Daoy (cell line): Measurements from ENCODE around the gene PRODH2. TPM values are rescaled to one million over a fixed set of nuclear protein-coding genes. Genes with fewer than 3 reads are reported as not detected.

Source experiments
- DNase-seq: peaks from one replicate; pipeline ENCODE4 v3.0.0-alpha.2; 2015; ENCODE audit warnings: low read depth
- total RNA-seq: library from RNA; depleted of rRNA; stranded (reverse); fragments of >200 nt; shearing (Covaris generic); gene quantifications from 2 replicates; pipeline ENCODE4 v1.2.3, GENCODE V29; 2014; rRNA removed

PRODH2 gene, protein sequence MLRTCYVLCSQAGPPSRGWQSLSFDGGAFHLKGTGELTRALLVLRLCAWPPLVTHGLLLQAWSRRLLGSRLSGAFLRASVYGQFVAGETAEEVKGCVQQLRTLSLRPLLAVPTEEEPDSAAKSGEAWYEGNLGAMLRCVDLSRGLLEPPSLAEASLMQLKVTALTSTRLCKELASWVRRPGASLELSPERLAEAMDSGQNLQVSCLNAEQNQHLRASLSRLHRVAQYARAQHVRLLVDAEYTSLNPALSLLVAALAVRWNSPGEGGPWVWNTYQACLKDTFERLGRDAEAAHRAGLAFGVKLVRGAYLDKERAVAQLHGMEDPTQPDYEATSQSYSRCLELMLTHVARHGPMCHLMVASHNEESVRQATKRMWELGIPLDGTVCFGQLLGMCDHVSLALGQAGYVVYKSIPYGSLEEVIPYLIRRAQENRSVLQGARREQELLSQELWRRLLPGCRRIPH
- total RNA-seq = not detected in 2 replicates

DNA sequence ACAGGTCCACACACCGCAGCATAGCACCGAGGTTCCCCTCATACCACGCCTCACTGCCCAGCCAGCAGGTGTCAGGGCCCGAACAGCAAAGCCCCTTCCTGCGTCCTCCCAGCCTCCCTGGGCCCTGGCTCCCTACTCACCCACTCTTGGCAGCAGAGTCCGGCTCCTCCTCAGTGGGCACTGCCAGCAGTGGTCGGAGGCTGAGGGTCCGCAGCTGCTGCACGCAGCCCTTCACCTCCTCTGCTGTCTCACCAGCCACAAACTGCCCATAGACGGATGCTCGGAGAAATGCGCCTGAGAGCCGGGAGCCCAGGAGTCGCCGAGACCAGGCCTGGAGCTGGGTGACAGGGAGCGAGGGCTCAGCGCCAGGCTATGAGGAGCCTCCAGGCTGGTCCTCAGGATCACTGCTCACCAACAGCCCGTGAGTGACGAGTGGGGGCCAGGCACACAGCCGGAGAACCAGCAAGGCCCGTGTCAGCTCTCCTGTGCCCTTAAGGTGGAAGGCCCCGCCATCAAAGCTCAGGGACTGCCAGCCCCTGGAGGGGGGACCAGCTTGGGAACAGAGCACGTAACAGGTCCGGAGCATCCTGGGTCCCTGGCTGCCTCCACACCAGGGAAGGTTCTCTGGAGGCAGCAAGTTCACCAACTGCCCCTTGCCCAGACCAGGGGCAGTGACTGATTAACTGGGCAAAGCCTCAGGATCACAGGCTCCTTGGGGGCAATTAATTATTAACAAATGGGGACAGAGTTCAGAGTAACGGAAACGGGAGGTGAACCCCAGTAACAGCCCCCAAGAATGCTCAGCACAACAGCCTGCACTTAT, at the start of gene PRODH2:
Gene PRODH2 (minus strand): TSS at position 626 of the 823 bp plus-strand sequence. CDS start 40 bp downstream, at position 586.
- DNase-seq = no peak

DNA sequence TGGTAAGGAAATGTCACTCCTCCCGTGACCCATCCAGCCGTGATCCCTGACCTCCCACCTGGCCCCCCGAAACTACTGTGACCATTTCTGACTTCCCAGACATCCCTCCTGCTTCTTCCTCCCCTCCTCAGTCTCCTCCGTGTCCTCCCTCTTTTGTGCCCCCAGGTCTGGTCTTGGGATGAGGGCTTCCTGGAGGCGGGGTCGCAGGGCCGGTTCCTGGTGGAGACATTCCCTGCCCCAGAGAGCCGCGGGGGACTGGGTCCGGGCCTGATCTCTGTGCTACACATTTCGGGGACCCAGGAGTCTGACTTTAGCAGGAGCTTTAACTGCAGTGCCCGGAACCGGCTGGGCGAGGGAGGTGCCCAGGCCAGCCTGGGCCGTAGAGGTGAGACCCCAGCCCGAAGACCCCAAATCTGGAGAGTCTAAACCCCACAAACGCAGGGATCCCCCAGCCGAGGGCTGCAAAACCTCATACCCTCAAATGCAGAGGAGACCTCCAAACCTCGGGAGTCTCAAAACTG, 49.1 kb upstream of the PRODH2 start:
- DNase-seq = no peak

DNA sequence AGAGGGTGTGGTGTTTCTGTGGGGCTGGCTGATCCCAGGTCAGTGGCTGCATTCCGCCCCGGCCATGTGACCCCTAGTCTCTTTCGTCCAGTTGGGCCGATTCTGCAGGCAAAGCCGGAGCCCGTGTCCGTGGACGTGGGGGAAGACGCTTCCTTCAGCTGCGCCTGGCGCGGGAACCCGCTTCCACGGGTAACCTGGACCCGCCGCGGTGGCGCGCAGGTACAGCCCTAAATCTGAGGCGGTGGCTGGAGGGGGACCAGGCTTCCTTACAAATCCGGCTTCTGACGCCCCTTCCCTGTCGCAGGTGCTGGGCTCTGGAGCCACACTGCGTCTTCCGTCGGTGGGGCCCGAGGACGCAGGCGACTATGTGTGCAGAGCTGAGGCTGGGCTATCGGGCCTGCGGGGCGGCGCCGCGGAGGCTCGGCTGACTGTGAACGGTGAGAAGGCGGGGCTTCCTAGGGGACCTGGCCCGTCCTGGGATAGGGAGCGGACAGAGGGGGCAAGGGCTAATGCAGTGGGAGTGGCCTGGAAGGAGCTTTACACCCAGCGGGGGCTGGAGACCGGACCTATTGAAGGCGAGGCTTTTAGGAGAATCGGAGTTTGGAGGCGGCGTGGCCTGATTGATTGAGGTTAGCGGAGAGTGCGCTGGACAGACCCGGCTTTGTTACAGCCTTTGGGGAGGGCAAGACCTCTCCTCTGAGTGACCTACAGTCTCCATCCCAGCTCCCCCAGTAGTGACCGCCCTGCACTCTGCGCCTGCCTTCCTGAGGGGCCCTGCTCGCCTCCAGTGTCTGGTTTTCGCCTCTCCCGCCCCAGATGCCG, 48.4 kb upstream of the PRODH2 start:
- DNase-seq = no peak

DNA sequence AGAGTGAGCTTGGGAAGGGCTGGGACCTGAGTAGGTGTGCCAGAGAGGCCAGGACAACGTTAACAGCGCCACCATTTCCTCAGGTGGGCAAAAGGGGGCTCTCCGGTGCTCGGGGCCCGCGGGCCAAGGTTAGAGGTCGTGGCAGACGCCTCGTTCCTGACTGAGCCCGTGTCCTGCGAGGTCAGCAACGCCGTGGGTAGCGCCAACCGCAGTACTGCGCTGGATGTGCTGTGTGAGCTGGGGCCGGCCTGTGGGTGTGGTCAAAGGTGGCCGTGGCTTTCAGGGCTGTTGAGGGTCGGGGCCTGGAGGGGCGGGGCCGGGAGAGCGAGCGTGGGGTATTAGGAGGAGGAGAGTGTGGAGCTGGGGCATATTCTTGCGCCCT, 47.8 kb upstream of the PRODH2 start:
- no peak for DNase-seq

GRCh38 chr19:35859414-35859813, 46.8 kb upstream of the PRODH2 start:
- no peak for DNase-seq

DNA sequence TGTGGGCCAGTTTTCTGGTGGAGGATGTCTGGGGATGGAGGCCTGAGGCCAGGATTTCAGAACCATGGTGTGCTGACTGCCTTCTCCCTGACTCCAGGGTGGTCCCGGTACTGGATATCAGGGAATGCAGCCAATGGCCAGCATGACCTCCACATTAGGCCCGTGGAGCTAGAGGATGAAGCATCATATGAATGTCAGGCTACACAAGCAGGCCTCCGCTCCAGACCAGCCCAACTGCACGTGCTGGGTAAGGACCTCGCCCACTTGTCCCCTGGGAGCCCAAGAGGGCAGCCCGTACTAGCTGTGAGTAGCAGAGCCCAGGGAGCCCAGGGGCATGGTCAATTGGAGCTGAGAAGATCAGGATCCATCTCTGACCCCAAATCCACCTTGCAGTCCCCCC, 45.7 kb upstream of the PRODH2 start:
- no peak for DNase-seq

DNA sequence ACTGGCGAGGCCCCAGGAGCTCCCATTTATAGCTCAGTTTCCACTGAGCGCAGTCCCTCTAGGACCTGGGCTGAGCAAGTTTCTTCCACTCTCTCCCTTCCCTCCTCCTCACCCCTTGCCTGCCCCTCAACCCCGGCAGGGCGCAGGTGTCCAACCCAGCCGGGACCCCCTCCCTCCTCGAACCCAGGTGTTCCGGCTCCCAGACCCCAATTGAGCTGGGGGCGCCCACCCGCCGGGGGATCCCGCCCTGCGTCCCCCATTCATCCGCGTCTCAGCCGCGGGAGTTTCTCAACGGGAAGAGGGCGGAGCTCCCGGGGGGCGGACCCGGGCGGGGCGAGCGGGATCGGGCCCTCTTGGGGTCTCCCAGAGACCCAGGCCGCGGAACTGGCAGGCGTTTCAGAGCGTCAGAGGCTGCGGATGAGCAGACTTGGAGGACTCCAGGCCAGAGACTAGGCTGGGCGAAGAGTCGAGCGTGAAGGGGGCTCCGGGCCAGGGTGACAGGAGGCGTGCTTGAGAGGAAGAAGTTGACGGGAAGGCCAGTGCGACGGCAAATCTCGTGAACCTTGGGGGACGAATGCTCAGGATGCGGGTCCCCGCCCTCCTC, 44.0 kb upstream of the PRODH2 start, which contains the start of gene KIRREL2:
Gene KIRREL2 (plus strand): TSS at position 366 of the 604 bp plus-strand sequence. CDS start 209 bp downstream, at position 575.
- peak; percentile 38 for DNase-seq

GRCh38 chr19:35853038-35853756, 40.6 kb upstream of the PRODH2 start:
- DNase-seq = no peak

DNA sequence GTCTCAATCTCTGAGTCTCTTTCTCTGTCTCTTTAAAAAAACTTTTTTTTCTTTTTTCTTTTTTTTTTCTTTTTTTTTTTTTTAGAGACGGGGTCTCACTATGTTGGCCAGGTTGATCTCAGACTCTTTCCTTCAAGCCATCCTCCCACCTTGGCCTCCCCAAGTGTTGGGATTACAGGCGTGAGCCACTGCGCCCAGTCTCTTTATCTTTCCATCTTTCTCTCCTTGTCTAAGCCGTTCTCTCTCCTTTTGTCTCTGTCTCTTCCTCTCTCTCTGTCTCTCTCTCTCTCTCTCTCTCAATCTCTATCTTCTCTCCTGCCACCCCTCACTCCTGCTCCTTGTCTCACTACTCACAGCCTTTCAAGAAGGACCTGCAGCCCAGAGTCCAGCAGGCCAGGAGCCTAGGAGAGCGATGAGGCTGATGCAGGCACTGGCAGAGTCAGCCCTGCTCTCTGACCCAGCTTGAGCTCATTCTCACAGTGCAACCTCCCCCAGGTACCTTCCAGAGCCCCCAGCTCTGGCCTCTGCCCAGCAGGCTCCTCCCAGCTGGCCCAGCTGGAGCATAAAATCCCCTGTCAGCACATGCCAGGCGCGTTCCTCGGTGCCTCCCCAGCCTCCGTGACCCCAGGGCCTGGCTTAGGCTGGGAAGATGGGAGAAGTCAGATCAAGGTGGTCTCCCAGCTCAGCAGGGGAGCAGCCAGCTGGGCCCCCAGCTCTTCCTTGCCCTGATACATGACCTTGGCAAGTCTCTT, 39.6 kb upstream of the PRODH2 start, which contains the start of gene NPHS1:
Gene NPHS1 (minus strand): TSS at position 476 of the 752 bp plus-strand sequence. CDS start 667 bp downstream, outside the sequence.
- DNase-seq = no peak

GRCh38 chr19:35851213-35852028, 38.8 kb upstream of the PRODH2 start:
- DNase-seq = no peak

GRCh38 chr19:35848919-35849505, 36.4 kb upstream of the PRODH2 start:
- DNase-seq = no peak

DNA sequence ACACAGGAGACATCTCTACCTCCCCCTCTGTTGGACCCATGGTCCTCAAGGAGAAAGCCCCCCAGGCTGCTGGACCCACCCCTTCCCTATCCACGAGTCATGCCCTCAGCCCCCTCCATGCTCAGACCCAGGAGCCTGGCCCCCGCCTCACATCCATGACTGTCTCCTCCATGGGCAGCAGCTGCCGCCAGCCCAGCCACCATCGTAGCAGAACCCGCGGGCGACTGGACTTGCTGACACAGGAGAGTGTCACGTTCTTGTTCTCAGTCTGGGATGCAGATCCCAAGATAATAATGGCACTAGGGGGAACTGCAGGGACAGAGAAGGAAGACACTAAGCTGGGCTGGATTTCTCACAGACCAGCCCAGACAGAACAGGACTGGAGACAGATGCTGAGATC, 35.8 kb upstream of the PRODH2 start:
- no peak for DNase-seq

- no peak for DNase-seq
Measured at GRCh38 chr19:35847911-35848310, 35.3 kb upstream of the PRODH2 start.

DNA sequence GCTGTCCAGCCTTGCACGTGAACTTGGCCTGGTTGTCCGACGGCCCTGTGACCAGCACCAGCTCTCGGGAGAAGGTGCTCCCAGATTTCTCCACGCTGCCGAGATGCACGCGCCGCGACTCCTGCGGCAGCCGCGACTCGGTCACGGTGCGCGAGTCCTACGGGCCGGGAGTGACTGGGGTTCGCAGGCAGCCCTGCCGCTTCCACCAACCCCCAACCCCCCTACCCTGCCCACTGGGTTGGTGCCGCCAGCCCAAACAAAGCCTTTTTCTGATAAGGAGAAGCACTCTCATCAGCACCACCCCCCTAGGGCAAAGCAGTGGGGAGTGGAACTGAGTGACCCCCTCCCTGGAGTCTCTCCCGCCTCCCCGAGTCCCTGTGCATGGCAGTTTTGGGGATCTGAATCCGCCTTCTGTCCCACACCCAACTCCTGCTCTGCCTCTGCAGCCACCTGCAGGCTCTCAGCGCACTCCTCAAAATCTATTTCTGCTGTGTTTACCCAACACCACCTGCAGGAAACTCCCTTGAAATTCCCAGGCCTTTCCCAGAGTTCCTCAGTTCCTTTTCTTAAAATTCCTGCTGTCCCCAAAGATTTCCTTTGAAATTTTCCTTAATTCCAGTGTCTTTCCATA, 33.5 kb upstream of the PRODH2 start:
- DNase-seq = no peak

- DNase-seq = peak; percentile 43
Measured at GRCh38 chr19:35845215-35846037, 32.8 kb upstream of the PRODH2 start.

DNA sequence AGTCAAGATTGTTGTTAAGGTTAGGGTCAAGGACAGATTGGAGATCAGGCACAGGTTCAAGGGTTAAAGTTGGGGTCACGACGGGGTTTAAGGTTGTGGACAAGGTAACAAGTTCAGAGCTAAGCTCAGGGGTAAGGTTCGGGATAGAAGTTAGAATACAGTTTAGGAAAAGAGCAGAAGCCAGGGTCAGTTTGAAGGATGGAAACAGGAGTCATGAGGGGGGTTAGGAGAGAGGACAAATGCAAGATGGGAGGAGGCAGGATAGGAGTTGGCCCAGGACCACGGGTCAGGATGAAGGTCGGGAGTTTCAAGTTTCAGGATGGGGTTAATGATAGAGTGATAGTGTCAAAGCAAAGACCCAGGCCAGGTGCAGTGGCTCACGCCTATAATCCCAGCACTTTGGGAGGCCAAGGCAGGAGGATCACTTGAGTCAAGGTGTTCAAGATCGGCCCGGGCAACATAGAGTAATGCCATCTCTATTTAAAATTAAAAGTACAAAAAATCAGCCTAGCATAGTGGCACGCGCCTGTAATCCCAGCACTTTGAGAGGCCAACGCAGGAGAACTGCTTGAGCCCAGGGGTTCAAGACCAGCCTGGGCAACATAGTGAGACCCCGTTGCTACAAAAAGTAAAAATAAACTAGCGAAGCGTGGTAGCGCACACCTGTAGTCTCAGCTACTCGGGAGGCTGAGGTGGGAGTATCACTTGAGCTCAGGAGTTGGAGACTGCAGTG, 32.0 kb upstream of the PRODH2 start:
- no peak for DNase-seq
